IPS DF 6.9 (cell line): Measurements from ENCODE around the gene AGER.
"Not testable (repeated sequence)": the region's sequence is repeated elsewhere in the genome, so short reads cannot be mapped to it uniquely, and the experiment has no call there.

Source experiments
- DNase-seq: peaks from one replicate; pipeline ENCODE4 v3.0.0-alpha.2; 2013; ENCODE audit warnings: low read depth, low spot score
- H3K27ac ChIP-seq: one replicate; pipeline ENCODE4 v1.5.1; 2013; ENCODE audit warnings: low read length, control low read depth
- H3K27me3 ChIP-seq: 2 replicates; pipeline ENCODE4 v1.6.1; 2013; ENCODE audit warnings: mild to moderate bottlenecking, low read length; ENCODE audit not compliant: control insufficient read depth, insufficient read depth
- H3K36me3 ChIP-seq: 2 replicates; pipeline ENCODE4 v1.6.1; 2013; ENCODE audit warnings: low read length; ENCODE audit not compliant: control insufficient read depth, insufficient read depth
- H3K4me1 ChIP-seq: 2 replicates; pipeline ENCODE4 v1.6.1; 2013; ENCODE audit warnings: low read length; ENCODE audit not compliant: control insufficient read depth, insufficient read depth
- H3K4me3 ChIP-seq: 2 replicates; pipeline ENCODE4 v1.5.1; 2013; ENCODE audit warnings: mild to moderate bottlenecking, low read length
- H3K9me3 ChIP-seq: 2 replicates; pipeline ENCODE4 v1.6.1; 2013; ENCODE audit warnings: low read length, inconsistent platforms; ENCODE audit not compliant: control insufficient read depth, insufficient read depth
- WGBS: extraction: QIAGEN DNeasy Blood & Tissue Kit; methylation state at CpG from one replicate; pipeline ENCODE4 v1.1.7; 2013; ENCODE audit warnings: mixed read lengths, missing lambda C conversion rate; ENCODE audit not compliant: insufficient read length, insufficient coverage; 5-methylcytosine and 5-hydroxymethylcytosine counted together

Gene AGER

DNA sequence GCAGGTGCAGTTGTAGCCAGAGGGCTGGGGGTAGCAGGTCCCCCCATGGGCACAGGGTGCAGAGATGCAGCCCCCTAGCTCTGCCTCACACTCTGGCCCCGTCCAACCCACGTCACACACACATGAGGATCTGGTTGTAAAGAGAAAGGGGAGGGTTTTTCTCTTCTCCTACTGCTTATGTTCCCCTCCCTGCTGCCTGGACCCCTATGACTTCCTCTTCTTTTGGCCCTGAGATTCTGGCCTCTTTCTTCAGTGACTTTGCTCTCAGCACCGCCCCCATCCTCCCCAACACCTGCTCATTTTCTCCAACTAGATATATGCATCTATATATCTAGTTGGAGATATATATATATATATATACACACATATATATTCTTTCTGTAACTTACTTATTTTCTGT lies 30.1 kb upstream of the AGER start:
- Histone ChIP-seq H3K36me3 (no peaks in the 10 kb centered on the region), H3K4me1 (no peaks in the 10 kb centered on the region), H3K27me3 (no peaks in the 10 kb centered on the region), H3K9me3 (no peaks in the 10 kb centered on the region), H3K27ac (no peak overlapping the region), H3K4me3 (no peak overlapping the region)
- no CpG with 5 or more reads among the region's 3 CpGs for WGBS
- DNase-seq: no peak

DNA sequence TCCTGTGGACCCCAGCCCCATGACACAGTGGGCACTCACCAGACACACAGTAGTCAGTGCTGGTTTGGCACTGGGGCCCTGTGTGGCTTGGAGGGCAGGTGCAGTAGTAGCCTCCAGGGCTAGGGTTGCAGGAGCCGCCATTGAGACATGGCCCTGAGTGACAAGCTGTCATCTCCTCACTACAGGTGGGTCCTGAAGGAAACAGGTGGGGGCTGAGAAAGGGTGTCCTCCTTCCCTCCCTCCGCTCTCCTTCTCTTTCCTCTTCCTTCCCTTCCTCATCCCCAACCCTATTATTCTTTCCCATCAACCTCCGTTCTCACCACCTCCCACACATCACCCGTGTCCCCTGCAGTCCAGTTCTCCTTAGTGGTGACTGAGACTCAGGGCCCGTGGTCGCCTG lies 29.6 kb upstream of the AGER start:
- DNase-seq: no peak

DNA sequence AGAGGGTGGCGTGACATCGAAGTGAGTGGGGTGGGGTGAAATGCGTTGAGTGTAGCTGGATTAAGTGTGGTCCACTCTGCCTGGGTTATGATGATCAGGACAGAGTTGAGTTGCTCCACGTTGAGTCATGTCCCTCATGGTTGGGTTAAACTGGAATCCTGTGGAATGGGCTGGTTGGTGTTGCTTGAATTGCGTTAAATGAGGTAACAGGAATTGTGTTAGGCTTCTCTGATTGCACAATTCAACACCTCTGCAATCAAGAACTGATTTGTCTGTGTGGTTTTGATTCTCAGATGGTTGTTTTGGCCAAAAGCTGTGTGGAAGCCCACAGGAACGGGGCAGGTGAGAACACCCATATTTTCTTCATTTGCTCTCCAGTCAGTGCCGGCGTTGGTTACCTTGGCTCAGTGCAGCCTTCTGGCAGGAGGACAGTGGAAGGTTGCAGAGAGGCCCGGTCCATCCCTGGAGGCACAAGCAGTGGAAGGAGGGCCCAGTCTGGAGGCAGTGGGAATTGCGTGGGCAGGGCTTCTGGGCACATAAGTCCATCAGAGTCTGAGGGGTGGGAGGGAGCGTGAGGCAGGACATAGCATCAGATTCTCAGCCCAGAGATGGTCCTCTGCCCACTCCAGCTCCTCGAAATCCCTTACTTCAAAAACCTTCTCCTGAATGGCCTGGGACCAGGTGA lies 28.2 kb upstream of the AGER start:
- Histone ChIP-seq H3K9me3 (no peaks in the 10 kb centered on the region), H3K4me1 (no peaks in the 10 kb centered on the region), H3K4me3 (no peak overlapping the region), H3K27ac (no peak overlapping the region), H3K36me3 (no peaks in the 10 kb centered on the region), H3K27me3 (no peaks in the 10 kb centered on the region)
- whole genome bisulfite sequencing: no CpG with 5 or more reads among the region's 12 CpGs
- no peak for DNase-seq

More for the DNA sequence above, 29.6 kb upstream of the AGER start:
- Histone ChIP-seq H3K9me3 (no peaks in the 10 kb centered on the region), H3K36me3 (no peaks in the 10 kb centered on the region), H3K4me1 (no peaks in the 10 kb centered on the region), H3K27me3 (no peaks in the 10 kb centered on the region), H3K4me3 (no peak overlapping the region), H3K27ac (no peak overlapping the region)
- WGBS: 100% methylated on average over 3 of the region's 6 CpGs

DNA sequence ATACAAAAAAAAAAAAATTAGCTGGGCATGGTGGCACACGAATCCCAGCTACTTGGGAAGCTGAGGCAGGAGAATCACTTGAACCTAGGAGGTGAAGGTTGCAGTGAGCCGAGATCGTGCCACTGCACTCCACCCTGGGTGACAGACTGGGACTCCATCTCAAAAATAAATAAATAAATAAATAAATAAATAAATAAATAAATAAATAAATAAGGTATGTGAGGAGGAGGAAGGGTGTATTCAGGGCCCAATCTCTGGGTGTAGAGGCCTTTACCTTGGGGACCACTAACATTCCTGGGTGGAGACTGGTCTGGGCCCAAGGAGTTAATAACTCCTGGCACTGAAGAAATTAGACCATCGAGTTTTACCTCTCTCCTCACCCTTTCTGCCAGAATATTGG lies 27.4 kb upstream of the AGER start:
- not testable (repeated sequence) for H3K27ac ChIP-seq, H3K9me3 ChIP-seq, H3K27me3 ChIP-seq, H3K4me3 ChIP-seq, DNase-seq, H3K4me1 ChIP-seq, H3K36me3 ChIP-seq
- WGBS: no CpG with 5 or more reads among the region's 4 CpGs

- H3K27me3 ChIP-seq: no peaks in the 10 kb centered on the region
- DNase-seq: no peak
- H3K4me3 ChIP-seq: no peak overlapping the region
- no peaks in the 10 kb centered on the region for H3K9me3 ChIP-seq
- no peaks in the 10 kb centered on the region for H3K36me3 ChIP-seq
- H3K4me1 ChIP-seq: no peaks in the 10 kb centered on the region
- no CpG with 5 or more reads among the region's 5 CpGs for WGBS
- H3K27ac ChIP-seq: no peak overlapping the region
These were observed 26.1 kb upstream of the AGER start for GRCh38 chr6:32210191-32210601.

DNA sequence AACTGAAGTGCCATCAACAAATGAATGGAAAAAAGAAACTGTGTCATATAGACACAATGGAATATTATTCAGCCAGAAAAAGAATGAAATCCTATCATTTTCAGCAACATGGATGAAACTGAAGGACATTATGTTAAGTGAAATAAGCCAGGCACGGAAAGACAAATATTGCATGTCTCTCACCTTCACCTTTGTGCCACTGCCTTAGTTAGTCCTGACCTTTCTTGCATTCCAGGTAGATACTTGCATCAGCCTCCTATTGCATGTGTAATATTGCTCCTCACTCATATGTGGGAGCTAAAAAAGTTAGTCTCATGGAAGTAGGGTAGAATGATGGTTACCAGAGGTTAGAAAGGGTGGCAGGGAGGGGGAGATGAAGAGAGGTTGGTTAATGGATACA lies 24.9 kb upstream of the AGER start:
- H3K9me3 ChIP-seq: no peaks in the 10 kb centered on the region
- H3K4me3 ChIP-seq: no peak overlapping the region
- no peak for DNase-seq
- H3K27ac ChIP-seq: no peak overlapping the region
- H3K27me3 ChIP-seq: no peaks in the 10 kb centered on the region
- H3K4me1 ChIP-seq: no peaks in the 10 kb centered on the region; the same call in 1 of the 2 replicates
- H3K36me3 ChIP-seq: no peaks in the 10 kb centered on the region
- WGBS: no CpG with 5 or more reads among the region's 1 CpG

- no peak for DNase-seq
- H3K4me1 ChIP-seq: no peaks in the 10 kb centered on the region; the same call in 1 of the 2 replicates
- no peak overlapping the region for H3K27ac ChIP-seq
- WGBS: no CpG with 5 or more reads among the region's 3 CpGs
- H3K27me3 ChIP-seq: no peaks in the 10 kb centered on the region
- no peaks in the 10 kb centered on the region for H3K9me3 ChIP-seq
- H3K36me3 ChIP-seq: no peaks in the 10 kb centered on the region
- no peak overlapping the region for H3K4me3 ChIP-seq
These were observed 20.2 kb upstream of the AGER start for GRCh38 chr6:32204268-32204715.

DNA sequence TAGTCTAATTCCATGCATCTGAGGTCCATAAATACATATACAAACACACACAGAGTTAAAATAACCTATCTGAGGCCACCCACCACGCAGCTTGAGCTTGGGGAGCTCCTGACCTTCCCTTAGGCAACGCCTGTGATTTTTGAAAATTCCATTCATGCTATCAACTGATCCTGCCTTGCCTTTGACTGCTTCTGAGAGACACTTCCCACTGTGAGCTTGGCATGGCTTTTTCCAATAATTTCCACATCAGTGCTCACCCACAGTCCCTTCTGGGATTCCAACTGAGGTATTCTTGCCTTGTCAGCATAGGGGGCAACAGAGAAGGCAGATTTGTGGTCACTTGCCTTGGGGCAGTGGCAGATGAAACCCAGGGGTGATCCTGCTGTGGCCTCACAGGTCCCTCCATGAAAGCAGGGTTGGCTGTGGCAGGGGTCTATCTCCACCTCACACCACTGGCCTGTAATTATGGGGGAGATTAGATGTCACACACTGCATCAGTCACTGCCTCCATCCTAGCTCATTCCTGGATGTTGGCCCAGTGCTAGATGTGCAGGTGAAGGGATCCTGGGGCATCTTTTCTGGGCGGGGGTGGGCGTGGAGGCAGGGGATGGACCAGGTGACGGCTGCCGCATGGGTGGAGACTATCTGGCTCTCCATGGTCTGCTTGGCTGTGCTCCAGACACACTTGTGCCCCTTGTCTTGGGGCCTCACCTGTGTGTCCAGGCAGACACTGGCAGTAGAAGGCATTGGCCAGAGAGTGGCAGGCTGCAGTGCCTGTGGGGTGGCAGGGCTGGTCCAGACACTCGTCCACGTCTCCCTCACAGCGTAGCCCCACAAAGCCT lies 19.6 kb upstream of the AGER start:
- Histone ChIP-seq H3K36me3 (no peaks in the 10 kb centered on the region), H3K9me3 (no peaks in the 10 kb centered on the region), H3K27me3 (no peaks in the 10 kb centered on the region), H3K4me3 (no peak overlapping the region), H3K4me1 (no peaks in the 10 kb centered on the region; the same call in 1 of the 2 replicates), H3K27ac (no peak overlapping the region)
- no peak for DNase-seq
- WGBS: no CpG with 5 or more reads among the region's 9 CpGs

GRCh38 chr6:32202186-32202585 lies 18.1 kb upstream of the AGER start:
- Histone ChIP-seq H3K9me3 (no peaks in the 10 kb centered on the region), H3K27me3 (no peaks in the 10 kb centered on the region), H3K27ac (no peak overlapping the region), H3K4me1 (peaks cover 2% of the 10 kb centered on the region), H3K36me3 (no peaks in the 10 kb centered on the region), H3K4me3 (no peak overlapping the region)
- WGBS: no CpG with 5 or more reads among the region's 9 CpGs
- DNase-seq: no peak

DNA sequence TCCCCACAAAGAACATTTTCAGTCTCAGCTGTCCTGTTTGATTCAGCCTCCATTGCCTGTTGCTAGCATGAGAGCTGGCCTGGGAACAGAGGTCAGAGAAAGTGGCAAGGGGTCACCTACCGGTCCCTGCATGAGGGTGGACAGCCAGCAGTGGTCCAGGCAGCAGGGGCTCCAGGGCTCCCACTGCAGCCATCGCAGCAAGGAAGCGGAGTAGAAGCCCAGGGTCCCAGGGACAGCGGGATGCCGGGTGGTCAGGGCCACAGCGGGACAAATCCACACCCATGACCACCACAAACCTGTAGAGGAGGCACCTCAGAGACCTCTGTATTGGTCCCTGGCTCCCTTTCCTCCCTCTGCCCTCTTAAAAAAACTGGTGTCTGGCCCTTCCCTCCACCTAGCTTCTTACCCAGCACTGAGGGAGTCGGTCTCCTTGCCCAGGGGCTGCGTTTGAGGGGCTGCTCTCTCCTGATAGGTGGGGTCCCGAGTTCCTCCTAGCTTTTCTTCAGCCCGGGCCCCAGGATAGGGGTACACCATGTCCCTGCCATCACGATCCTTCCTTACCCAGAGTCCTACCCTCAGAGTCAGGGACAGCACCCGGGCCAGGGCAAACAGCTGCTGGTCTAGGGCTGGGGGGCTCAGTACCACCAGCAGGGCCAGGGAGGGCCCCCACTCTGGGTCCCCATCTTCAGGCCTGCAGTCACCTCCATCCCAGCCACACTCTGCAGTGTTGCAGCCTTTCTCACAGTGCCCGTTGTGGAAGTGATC lies 16.8 kb upstream of the AGER start:
- Histone ChIP-seq H3K4me3 (no peak overlapping the region), H3K27ac (no peak overlapping the region), H3K27me3 (no peaks in the 10 kb centered on the region), H3K36me3 (no peaks in the 10 kb centered on the region), H3K4me1 (peaks cover 7% of the 10 kb centered on the region), H3K9me3 (no peaks in the 10 kb centered on the region)
- no CpG with 5 or more reads among the region's 13 CpGs for WGBS
- DNase-seq: no peak
